PC-9 (cell line): Measurements from ENCODE around the gene ARHGAP24. TPM values are rescaled to one million over a fixed set of nuclear protein-coding genes. Genes with fewer than 3 reads are reported as not detected.

Source experiments
- BruUV-seq: library from RNA; stranded (reverse); fragments of 400-500 nt; replicated peaks from 2 replicates; lab custom pipeline; 2021; lab: Mats Ljungman, UMichigan
- CTCF ChIA-PET: fragments of 300-600 bp; sonication (Branson Sonifier 250); formaldehyde crosslinking; loops from one replicate; lab custom pipeline; 2022; ENCODE audit warnings: antibody characterized with exemption; lab: Charles Lee
- POLR2A ChIA-PET: fragments of 300-600 bp; sonication (Branson Sonifier 250); formaldehyde crosslinking; loops from one replicate; lab custom pipeline; 2022; ENCODE audit warnings: antibody characterized with exemption; ENCODE audit not compliant: unreplicated experiment; lab: Charles Lee
- DNase-seq, 2 experiments: peaks; one replicate each; pipeline versions ENCODE4 v3.0.0 to v3.0.0-alpha.2; 2015 to 2022; ENCODE audit warnings: mixed read lengths in 1 of 2
- H2AFZ ChIP-seq: fragments of 200-600 bp; sonication (generic); 2 replicates; pipeline ENCODE4 v1.8.1; 2017; ENCODE audit warnings: antibody characterized with exemption
- H3F3A ChIP-seq: fragments of 200-600 bp; sonication (generic); 2 replicates; pipeline ENCODE4 v1.8.1; 2017; ENCODE audit warnings: antibody characterized with exemption, mild to moderate bottlenecking, low read depth; ENCODE audit not compliant: insufficient read depth
- H3K27ac ChIP-seq: fragments of 200-600 bp; sonication (generic); 2 replicates; pipeline ENCODE4 v1.6.1; 2016; ENCODE audit warnings: mixed run types
- H3K27me3 ChIP-seq: fragments of 200-600 bp; sonication (generic); 2 replicates; pipeline ENCODE4 v1.6.1; 2016; ENCODE audit warnings: low read depth, mixed run types; ENCODE audit not compliant: insufficient read depth
- H3K36me3 ChIP-seq: fragments of 200-600 bp; sonication (generic); 2 replicates; pipeline ENCODE4 v1.6.1; 2016; ENCODE audit warnings: low read depth, mixed run types
- H3K4me1 ChIP-seq: fragments of 200-600 bp; sonication (generic); replicated peaks from 2 replicates; pipeline ENCODE4 v1.6.1; 2016; ENCODE audit warnings: mixed run types; ENCODE audit not compliant: insufficient read depth
- H3K4me2 ChIP-seq: fragments of 200-600 bp; sonication (generic); 2 replicates; pipeline ENCODE4 v1.6.1; 2017; ENCODE audit warnings: mixed run types
- H3K4me3 ChIP-seq: fragments of 200-600 bp; sonication (generic); 2 replicates; pipeline ENCODE4 v1.6.1; 2016; ENCODE audit warnings: mixed run types
- H3K79me2 ChIP-seq: fragments of 200-600 bp; sonication (generic); 2 replicates; pipeline ENCODE4 v1.6.1; 2017; ENCODE audit warnings: low read depth, mixed run types
- H3K9me2 ChIP-seq: fragments of 200-600 bp; sonication (generic); 2 replicates; pipeline ENCODE4 v1.8.1; 2017; ENCODE audit warnings: mild to moderate bottlenecking; ENCODE audit not compliant: insufficient read depth
- H3K9me3 ChIP-seq: fragments of 200-600 bp; sonication (generic); 2 replicates; pipeline ENCODE4 v1.8.1; 2016; ENCODE audit warnings: low read depth; ENCODE audit not compliant: insufficient read depth
- H4K20me1 ChIP-seq: fragments of 200-600 bp; sonication (generic); 2 replicates; pipeline ENCODE4 v1.8.1; 2017; ENCODE audit not compliant: insufficient read depth
- EZH2 ChIP-seq: fragments of 200-600 bp; sonication (generic); IDR thresholded peaks from 2 replicates; pipeline ENCODE4 v1.8.0; 2017; ENCODE audit warnings: antibody characterized with exemption, low read depth
- intact Hi-C: fragments of 100-400 bp; cut with micrococcal nuclease; formaldehyde crosslinking; loops from one replicate; pipeline ENCODE4 v1.10.0; 2022; ENCODE audit not compliant: unreplicated experiment
- microRNA-seq: library from miRNA; unstranded; fragments of <30 nt; microRNA quantifications from one replicate; pipeline ENCODE4 v1.2.0, GENCODE V29; 2021; ENCODE audit warnings: borderline number of aligned reads, borderline replicate concordance
- total RNA-seq: library from RNA; stranded (reverse); gene quantifications from 2 replicates; pipeline ENCODE4 v1.2.3, GENCODE V29; 2021
- TF ChIP-seq, protein P1 (sequence below): fragments of 200-600 bp; sonication (generic); conservative IDR thresholded peaks from 2 replicates; pipeline ENCODE4 v1.6.1; 2017; ENCODE audit warnings: mixed run types, antibody characterized with exemption, mild to moderate bottlenecking, moderate library complexity

ARHGAP24 gene
- total RNA-seq, 1 experiment from 2014 or later = 2.2 TPM

DNA sequence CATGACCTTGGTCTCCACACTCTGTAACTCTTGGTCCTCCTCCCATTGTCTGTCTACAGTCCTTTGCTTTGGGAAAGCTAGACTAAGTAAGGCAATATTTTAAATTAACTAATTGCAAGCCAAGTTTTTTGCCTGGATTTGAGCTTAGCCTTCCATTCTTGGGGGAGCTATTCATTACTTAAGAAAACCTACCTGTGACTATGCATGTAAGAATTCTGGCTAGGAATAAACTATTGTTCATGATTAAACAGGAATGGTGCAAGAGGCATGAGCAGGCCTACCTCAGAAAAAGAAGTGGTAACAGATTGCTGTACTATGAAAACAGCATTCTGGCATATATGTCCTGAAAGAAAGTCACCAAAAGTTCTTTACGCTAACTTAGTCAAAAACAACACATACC lies 575.5 kb downstream of the ARHGAP24 start:
- H3K27ac ChIP-seq = no peak overlapping the region
- H4K20me1 ChIP-seq = no peaks in the 10 kb centered on the region
- H3K4me3 ChIP-seq = no peak overlapping the region
- H3K4me1 ChIP-seq = no peaks in the 10 kb centered on the region
- H3K9me3 ChIP-seq = no peaks in the 10 kb centered on the region
- POLR2A ChIA-PET = no interaction called here
- no peak for DNase-seq
- TF ChIP-seq, protein P1, sequence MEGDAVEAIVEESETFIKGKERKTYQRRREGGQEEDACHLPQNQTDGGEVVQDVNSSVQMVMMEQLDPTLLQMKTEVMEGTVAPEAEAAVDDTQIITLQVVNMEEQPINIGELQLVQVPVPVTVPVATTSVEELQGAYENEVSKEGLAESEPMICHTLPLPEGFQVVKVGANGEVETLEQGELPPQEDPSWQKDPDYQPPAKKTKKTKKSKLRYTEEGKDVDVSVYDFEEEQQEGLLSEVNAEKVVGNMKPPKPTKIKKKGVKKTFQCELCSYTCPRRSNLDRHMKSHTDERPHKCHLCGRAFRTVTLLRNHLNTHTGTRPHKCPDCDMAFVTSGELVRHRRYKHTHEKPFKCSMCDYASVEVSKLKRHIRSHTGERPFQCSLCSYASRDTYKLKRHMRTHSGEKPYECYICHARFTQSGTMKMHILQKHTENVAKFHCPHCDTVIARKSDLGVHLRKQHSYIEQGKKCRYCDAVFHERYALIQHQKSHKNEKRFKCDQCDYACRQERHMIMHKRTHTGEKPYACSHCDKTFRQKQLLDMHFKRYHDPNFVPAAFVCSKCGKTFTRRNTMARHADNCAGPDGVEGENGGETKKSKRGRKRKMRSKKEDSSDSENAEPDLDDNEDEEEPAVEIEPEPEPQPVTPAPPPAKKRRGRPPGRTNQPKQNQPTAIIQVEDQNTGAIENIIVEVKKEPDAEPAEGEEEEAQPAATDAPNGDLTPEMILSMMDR = no peak
- TF ChIP-seq EZH2 = no peak
- H3K79me2 ChIP-seq = no peaks in the 10 kb centered on the region
- CTCF ChIA-PET = no interaction called here
- no peak overlapping the region for H2AFZ ChIP-seq
- no peaks in the 10 kb centered on the region for H3F3A ChIP-seq
- no peak overlapping the region for H3K4me2 ChIP-seq
- H3K36me3 ChIP-seq = no peaks in the 10 kb centered on the region
- BruUV-seq = no TSS peak
- intact Hi-C loops = no loop called here
- no peaks in the 10 kb centered on the region for H3K27me3 ChIP-seq
- H3K9me2 ChIP-seq = no peaks in the 10 kb centered on the region

Small RNA genes within 50 kb of the gene (microRNA-seq; reads per million reads assigned to microRNA genes)
- not detected for gene MIR4451
